Astrocyte of the spinal cord (primary cell): ENCODE data around the gene MSANTD2.

Source experiments
- DNase-seq: peaks from one replicate; pipeline ENCODE4 v3.0.0; 2011; ENCODE audit warnings: low read depth, low spot score
- H3K4me3 ChIP-seq: 2 replicates; pipeline ENCODE4 v1.5.1; 2011; ENCODE audit warnings: low read depth, mild to moderate bottlenecking, low read length, moderate library complexity
- in situ Hi-C: cut with HindIII; loops from 2 replicates; pipeline ENCODE4 v1.10.0; 2017; ENCODE audit warnings: low sequenced_read_pairs
- TF ChIP-seq, protein P1 (sequence below): IDR thresholded peaks from 2 replicates; pipeline ENCODE4 v1.5.1; 2012; ENCODE audit warnings: low read depth, mild to moderate bottlenecking, low read length, inconsistent platforms

The MSANTD2 gene

GRCh38 chr11:124757320-124757719 is 42.9 kb downstream of the MSANTD2 start:
- TF ChIP-seq, protein P1, sequence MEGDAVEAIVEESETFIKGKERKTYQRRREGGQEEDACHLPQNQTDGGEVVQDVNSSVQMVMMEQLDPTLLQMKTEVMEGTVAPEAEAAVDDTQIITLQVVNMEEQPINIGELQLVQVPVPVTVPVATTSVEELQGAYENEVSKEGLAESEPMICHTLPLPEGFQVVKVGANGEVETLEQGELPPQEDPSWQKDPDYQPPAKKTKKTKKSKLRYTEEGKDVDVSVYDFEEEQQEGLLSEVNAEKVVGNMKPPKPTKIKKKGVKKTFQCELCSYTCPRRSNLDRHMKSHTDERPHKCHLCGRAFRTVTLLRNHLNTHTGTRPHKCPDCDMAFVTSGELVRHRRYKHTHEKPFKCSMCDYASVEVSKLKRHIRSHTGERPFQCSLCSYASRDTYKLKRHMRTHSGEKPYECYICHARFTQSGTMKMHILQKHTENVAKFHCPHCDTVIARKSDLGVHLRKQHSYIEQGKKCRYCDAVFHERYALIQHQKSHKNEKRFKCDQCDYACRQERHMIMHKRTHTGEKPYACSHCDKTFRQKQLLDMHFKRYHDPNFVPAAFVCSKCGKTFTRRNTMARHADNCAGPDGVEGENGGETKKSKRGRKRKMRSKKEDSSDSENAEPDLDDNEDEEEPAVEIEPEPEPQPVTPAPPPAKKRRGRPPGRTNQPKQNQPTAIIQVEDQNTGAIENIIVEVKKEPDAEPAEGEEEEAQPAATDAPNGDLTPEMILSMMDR: no peak
- H3K4me3 ChIP-seq: no peak overlapping the region
- in situ Hi-C loops: no loop called here
- no peak for DNase-seq

- H3K4me3 ChIP-seq: no peak overlapping the region
- DNase-seq: no peak
- in situ Hi-C loops: no loop called here
- TF ChIP-seq, protein P1: no peak
Observed at GRCh38 chr11:124756753-124757227, 43.4 kb downstream of the MSANTD2 start.

GRCh38 chr11:124756033-124756752 is 44.0 kb downstream of the MSANTD2 start:
- no peak overlapping the region for H3K4me3 ChIP-seq
- DNase-seq: no peak
- TF ChIP-seq, protein P1: no peak
- in situ Hi-C loops: no loop called here

DNA sequence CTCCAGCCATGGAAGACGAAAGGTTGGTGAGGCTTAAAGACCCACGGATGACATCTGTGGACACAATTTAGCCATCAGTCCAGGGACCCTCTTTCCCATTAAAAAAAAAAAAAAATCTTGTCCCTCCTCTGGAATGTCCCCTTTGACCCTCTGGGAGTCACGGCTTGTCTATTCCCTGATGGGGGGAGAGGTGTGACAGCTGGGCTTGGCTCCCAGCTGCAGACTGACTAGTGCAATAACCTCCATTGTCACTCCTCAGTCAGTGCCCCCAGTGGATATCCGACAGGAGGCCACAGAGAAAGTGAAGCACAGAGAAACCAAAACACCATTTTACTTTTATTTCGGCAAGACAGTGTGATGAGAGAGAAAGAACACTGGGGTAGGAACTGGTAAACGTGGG is 45.5 kb downstream of the MSANTD2 start:
- no peak for DNase-seq
- no peak overlapping the region for H3K4me3 ChIP-seq
- TF ChIP-seq, protein P1: no peak
- in situ Hi-C loops: no loop called here

- H3K4me3 ChIP-seq: no peak overlapping the region
- no peak for DNase-seq
- in situ Hi-C loops: no loop called here
- TF ChIP-seq, protein P1: no peak
Observed at GRCh38 chr11:124754309-124754708, 45.9 kb downstream of the MSANTD2 start.

DNA sequence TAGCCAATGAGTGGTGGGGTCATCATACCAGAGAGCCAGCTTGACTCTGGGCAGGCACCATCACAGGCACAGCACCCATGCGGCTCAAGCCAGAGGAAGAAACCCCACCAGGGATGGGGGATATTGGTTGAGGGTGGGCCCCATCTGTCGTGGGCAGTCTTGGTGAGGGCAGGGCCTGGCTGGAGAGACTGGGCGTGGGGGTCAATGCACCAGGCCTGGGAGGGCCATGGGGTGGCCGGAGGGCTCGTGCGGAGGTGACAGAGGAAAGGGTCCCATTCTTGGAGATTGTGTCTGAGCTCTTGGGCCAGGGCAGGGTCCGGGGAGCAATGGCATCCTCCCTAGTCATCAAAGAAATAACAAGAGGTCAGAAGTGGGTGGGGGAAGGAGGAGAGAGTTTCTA is 46.6 kb downstream of the MSANTD2 start:
- in situ Hi-C loops: no loop called here
- TF ChIP-seq, protein P1: no peak
- H3K4me3 ChIP-seq: no peak overlapping the region
- DNase-seq: no peak
